ENCODE results near the gene ROR1.

The ROR1 gene

DNA sequence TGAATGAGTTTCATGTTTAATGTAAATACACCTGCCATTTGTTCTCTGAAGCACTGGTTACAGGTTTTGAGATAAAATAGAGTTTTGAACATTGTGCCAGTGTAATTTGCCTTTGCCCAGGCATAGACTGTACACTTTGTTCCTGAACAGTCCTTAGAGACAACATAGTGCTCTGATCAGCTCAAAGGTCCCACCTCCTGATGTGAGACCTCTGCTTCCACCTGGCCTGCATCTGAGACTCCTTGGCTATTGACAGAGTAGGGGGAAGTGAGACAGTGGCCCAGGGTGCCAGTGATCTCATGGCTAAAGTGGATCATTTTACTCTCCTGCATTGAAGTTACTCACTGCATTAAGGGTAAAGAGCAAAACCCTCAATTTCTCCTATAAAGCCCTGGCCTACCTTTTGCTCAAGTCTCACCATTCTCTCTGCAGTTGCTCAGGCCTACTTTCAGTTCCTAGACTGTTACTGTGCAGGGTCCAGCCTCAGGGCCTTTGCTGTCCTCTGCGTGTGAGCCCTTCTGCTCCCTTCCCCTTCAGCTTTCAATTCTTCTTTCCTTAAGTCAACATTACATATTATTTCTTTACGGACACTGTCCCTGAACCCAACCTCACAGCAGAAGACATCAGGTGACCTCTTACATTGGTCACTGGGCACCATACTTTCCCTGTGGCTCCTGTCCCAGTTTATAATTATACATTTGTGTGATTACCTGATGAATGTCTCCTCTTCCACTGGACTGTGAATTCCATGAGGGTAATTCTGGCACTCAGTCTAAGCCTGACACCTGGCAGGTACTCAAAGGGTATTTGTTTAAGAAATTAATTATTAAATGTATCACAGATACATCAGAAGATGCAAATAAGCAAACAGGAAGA lies 142.9 kb downstream of the ROR1 start:
- Histone ChIP-seq H3K27me3 (peaks cover 15% of the 10 kb centered on the region), H3K27ac (no peak overlapping the region), H3K4me3 (ENCODE audit: low read depth in 1 of 2, low read length in 1 of 2) (no peak overlapping the region), H3K36me3 (no peaks in the 10 kb centered on the region), H3K9me3 (no peaks in the 10 kb centered on the region), H3K4me1 (ENCODE audit: control insufficient read depth in 1 of 2, insufficient read depth in 1 of 2, low read depth in 1 of 2, low read length in 1 of 2) (no peaks in the 10 kb centered on the region)
- TF ChIP-seq, protein P1, sequence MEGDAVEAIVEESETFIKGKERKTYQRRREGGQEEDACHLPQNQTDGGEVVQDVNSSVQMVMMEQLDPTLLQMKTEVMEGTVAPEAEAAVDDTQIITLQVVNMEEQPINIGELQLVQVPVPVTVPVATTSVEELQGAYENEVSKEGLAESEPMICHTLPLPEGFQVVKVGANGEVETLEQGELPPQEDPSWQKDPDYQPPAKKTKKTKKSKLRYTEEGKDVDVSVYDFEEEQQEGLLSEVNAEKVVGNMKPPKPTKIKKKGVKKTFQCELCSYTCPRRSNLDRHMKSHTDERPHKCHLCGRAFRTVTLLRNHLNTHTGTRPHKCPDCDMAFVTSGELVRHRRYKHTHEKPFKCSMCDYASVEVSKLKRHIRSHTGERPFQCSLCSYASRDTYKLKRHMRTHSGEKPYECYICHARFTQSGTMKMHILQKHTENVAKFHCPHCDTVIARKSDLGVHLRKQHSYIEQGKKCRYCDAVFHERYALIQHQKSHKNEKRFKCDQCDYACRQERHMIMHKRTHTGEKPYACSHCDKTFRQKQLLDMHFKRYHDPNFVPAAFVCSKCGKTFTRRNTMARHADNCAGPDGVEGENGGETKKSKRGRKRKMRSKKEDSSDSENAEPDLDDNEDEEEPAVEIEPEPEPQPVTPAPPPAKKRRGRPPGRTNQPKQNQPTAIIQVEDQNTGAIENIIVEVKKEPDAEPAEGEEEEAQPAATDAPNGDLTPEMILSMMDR (IDR thresholded peaks at IDR 0.05), result no peak

DNA sequence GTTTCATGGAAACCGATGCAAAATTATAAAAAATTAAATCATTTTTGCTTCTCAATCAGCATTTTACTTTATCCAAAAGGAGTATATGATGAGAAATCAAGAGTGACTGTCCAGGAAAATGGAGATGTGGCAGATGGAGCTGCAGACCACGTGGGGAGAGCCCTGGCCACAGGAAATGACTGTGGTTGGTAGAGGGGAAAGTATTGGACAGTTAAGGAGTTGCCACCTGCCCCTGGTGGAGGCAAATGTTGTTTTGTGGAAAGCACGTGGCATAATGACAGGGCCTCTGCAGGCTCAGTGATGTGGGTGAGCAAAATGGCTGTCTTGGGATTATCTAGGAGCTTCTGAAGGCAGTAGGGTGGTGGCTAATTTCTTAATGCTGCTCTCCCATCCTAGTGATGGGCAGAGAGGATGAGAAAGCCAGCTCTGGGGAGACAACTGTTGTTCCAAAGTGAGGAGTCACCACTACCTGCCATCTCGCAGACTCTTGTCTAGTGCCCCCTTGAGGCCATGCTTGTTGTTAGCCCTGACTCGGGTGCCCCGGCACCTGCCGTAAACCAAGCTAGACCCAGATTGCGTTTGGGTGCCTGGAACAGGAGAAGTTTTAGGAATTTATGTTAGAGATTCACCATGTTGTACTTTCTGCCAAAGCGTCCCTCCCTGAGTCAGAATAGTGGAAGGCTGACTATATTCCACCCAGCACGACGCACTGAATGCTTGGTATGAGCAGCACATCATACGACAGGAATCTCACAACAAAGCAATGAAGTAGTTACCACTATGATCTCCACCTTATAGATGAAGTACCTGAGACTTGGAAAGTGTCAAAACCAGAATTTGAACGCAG lies 144.0 kb downstream of the ROR1 start:
- TF ChIP-seq, protein P1 (IDR thresholded peaks at IDR 0.05), result no peak

DNA sequence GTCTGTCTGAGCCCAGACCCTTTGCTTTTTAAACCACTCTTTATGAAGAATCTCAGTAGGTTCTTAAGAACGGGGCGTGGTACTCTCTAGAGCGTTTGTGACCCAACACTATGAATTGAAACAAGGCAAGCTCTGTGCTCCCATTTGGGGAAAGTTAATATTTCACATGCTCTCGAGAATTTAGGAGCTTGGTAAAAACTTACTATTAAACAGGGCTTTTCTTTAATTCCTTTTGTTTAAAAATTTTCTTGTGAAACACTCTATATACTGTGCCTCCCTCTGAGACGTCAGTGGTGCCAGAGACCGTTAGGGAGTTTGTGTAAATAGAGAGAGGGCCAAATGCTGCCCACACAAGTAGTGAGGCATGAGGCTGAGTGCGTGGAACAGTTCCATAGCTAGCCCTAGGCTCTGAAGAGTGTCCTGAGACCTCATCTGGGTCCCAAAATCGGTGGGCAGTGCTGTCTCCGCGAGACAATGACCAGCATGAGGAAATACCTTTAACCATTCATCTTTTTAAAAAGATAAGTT lies 144.7 kb downstream of the ROR1 start:
- H3K27me3 ChIP-seq, result peaks cover 6% of the 10 kb centered on the region
- no peaks in the 10 kb centered on the region for H3K36me3 ChIP-seq
- H3K4me3 ChIP-seq (ENCODE audit: low read depth in 1 of 2, low read length in 1 of 2), result no peak overlapping the region
- no peaks in the 10 kb centered on the region for H3K9me3 ChIP-seq
- TF ChIP-seq, protein P1 (IDR thresholded peaks at IDR 0.05), result no peak
- no peaks in the 10 kb centered on the region for H3K4me1 ChIP-seq (ENCODE audit: control insufficient read depth in 1 of 2, insufficient read depth in 1 of 2, low read depth in 1 of 2, low read length in 1 of 2)
- H3K27ac ChIP-seq, result no peak overlapping the region

More for the DNA sequence above, 144.0 kb downstream of the ROR1 start:
- Histone ChIP-seq H3K27ac (no peak overlapping the region), H3K36me3 (no peaks in the 10 kb centered on the region), H3K27me3 (peaks cover 10% of the 10 kb centered on the region), H3K9me3 (no peaks in the 10 kb centered on the region), H3K4me1 (ENCODE audit: control insufficient read depth in 1 of 2, insufficient read depth in 1 of 2, low read depth in 1 of 2, low read length in 1 of 2) (no peaks in the 10 kb centered on the region), H3K4me3 (ENCODE audit: low read depth in 1 of 2, low read length in 1 of 2) (no peak overlapping the region)

DNA sequence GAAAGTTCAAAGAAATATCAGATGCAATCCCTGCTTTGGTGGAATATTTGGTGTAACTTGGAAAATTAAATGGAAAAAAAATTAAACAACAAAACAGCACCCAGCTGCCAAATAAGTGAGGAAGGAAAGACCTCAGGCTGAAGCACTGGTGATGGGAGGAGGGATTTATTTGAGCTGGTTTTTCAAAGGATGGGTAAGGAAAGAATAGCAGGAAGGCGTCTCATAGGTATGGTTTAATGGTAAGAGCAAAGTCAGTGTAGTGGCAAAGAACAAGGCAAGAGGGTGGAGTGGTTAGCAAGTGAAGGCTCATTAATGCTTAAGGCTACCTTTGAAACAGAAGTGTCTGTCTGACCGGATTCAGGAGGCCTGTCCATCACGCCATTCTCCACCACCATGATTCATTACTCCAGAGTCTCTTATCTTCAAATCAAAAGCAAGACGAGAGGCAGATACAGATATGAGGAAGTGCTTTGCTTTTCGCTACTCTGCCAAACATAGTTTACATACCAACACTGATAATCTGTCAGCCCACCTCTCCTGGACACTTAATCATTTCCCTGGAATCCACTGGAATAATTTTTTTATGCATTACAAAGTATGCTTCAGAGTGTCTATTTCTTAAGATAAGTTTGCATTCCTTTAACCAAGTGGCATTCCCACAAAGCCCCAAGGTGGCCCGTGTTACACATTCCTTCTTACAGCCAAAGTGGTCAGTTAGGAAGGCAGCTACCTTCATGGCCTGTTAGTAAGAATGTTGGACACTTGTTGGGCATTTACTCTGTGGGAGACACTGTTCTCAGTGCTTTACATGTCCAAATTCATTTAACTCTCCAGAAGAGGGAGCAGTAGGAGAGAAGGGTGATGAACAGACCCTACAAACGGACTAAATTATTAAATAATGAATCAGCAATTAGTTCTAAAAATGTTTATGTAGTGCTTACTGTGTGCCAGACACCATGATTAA lies 146.6 kb downstream of the ROR1 start:
- Histone ChIP-seq H3K9me3 (no peaks in the 10 kb centered on the region), H3K27ac (no peak overlapping the region), H3K4me1 (ENCODE audit: control insufficient read depth in 1 of 2, insufficient read depth in 1 of 2, low read depth in 1 of 2, low read length in 1 of 2) (no peaks in the 10 kb centered on the region), H3K36me3 (no peaks in the 10 kb centered on the region), H3K27me3 (no peaks in the 10 kb centered on the region), H3K4me3 (ENCODE audit: low read depth in 1 of 2, low read length in 1 of 2) (no peak overlapping the region)
- TF ChIP-seq, protein P1 (IDR thresholded peaks at IDR 0.05), result no peak

DNA sequence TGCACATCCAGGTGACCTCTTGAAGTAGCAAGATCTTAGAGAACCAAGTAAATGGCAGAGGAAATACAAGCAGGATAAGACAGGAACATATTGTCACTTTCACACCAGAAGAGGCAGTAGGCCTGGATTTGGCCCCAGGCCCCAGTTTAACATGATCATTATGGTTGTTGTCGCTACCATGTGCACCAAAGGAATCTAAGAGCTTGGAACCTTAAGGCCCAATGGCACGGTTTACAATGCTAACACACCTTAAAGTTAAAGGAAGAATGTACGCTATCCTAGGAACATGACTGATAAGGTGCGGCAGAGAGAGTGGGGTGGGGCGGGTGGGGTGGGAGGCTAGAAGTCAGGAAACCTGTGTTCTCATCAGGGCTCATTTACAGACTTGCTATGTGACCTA lies 147.5 kb downstream of the ROR1 start:
- Histone ChIP-seq H3K4me3 (ENCODE audit: low read depth in 1 of 2, low read length in 1 of 2) (no peak overlapping the region), H3K27ac (no peak overlapping the region), H3K27me3 (no peaks in the 10 kb centered on the region), H3K4me1 (ENCODE audit: control insufficient read depth in 1 of 2, insufficient read depth in 1 of 2, low read depth in 1 of 2, low read length in 1 of 2) (no peaks in the 10 kb centered on the region), H3K36me3 (no peaks in the 10 kb centered on the region), H3K9me3 (no peaks in the 10 kb centered on the region)
- TF ChIP-seq, protein P1 (IDR thresholded peaks at IDR 0.05), result no peak

All from neutrophil (primary cell).